Kidney (tissue), 14 donors: ENCODE data around the gene PKMYT1. TPM values are rescaled to one million over a fixed set of nuclear protein-coding genes. Genes with fewer than 3 reads are reported as not detected.
"Not testable (repeated sequence)": the region's sequence is repeated elsewhere in the genome, so short reads cannot be mapped to it uniquely, and the experiment has no call there.

Experiments
- DNase-seq, 5 donors: peaks; one replicate each; pipeline ENCODE4 v3.0.0-alpha.2; 2013 to 2020
- FAIRE-seq: peaks from 2 replicates; lab custom pipeline; 2012; peaks lifted over from hg19 to GRCh38; lab: Jason Lieb, UNC
- H3K27ac ChIP-seq, 2 donors: one replicate each; pipeline ENCODE4 v1.7.0; 2013; ENCODE audit warnings: low read depth in 2 of 2, low read length in 2 of 2, inconsistent platforms in 1 of 2
- H3K27me3 ChIP-seq: one replicate; pipeline ENCODE4 v1.7.1; 2013; ENCODE audit warnings: low read length, inconsistent platforms; ENCODE audit not compliant: control insufficient read depth, insufficient read depth
- H3K36me3 ChIP-seq, 3 donors: one replicate each; pipeline versions ENCODE4 v1.7.0 to v1.7.1; 2013; ENCODE audit warnings: low read length in 3 of 3, control low read depth in 1 of 3, inconsistent platforms in 1 of 3; ENCODE audit not compliant: insufficient read depth in 3 of 3, control insufficient read depth in 2 of 3
- H3K4me1 ChIP-seq, 3 donors: one replicate each; pipeline versions ENCODE4 v1.7.0 to v1.7.1; 2013; ENCODE audit warnings: low read length in 3 of 3, inconsistent platforms in 1 of 3, low read depth in 1 of 3; ENCODE audit not compliant: control insufficient read depth in 2 of 3, insufficient read depth in 2 of 3
- H3K4me3 ChIP-seq, 3 donors: one replicate each; pipeline versions ENCODE4 v1.7.0 to v1.8.1; 2013; ENCODE audit warnings: low read length in 3 of 3, control low read depth in 1 of 3, inconsistent platforms in 1 of 3
- H3K9ac ChIP-seq, 3 donors: one replicate each; pipeline versions ENCODE4 v1.7.0 to v1.7.1; 2013; ENCODE audit warnings: low read length in 3 of 3, control low read depth in 1 of 3, inconsistent platforms in 1 of 3
- H3K9me3 ChIP-seq, 3 donors: one replicate each; pipeline versions ENCODE4 v1.7.0 to v1.7.1; 2013; ENCODE audit warnings: low read length in 3 of 3, control low read depth in 1 of 3, inconsistent platforms in 1 of 3; ENCODE audit not compliant: control insufficient read depth in 2 of 3, insufficient read depth in 1 of 3
- intact Hi-C: fragments of 100-400 bp; cut with DNase I; formaldehyde crosslinking; loops from one replicate; pipeline ENCODE4 v1.11.1; 2022
- polyA plus RNA-seq: library from polyadenylated mRNA; stranded (reverse); fragments of 350-450 nt; fragmentation: Illumina TruSeq; extraction: RNeasy Lipid Tissue Mini Kit (QIAGEN cat#74804); gene quantifications from one replicate; pipeline ENCODE4 v1.2.3, GENCODE V29; 2014; ENCODE audit warnings: low read depth, low replicate concordance; ENCODE audit not compliant: insufficient read depth
- total RNA-seq: library from RNA; stranded (reverse); fragmentation: NEBNext Ultra II Directional; extraction: Animal tissue kit (Norgen Biotek cat#: 25700); gene quantifications from one replicate; pipeline ENCODE4 v1.2.1, GENCODE V29; 2021
- TF ChIP-seq, protein P1 (sequence below): IDR thresholded peaks from 3 replicates; pipeline ENCODE4 v1.5.1; 2012; ENCODE audit warnings: mild to moderate bottlenecking, moderate library complexity, borderline replicate concordance; ENCODE audit not compliant: insufficient read depth; ENCODE audit errors: extremely low read depth
- donor health status: control.
- donor health status: control.
- donor health status: control.
- donor health status: control.
- donor health status: control.
- donor health status: DM: yes; HTN: yes; CAD: no.
- donor health status: Normal renal cell carcinoma (clear cell type).

PKMYT1 gene
- total and polyA plus RNA-seq, 2 donors from 2014 or later: 0.97 to 2.2 TPM

DNA sequence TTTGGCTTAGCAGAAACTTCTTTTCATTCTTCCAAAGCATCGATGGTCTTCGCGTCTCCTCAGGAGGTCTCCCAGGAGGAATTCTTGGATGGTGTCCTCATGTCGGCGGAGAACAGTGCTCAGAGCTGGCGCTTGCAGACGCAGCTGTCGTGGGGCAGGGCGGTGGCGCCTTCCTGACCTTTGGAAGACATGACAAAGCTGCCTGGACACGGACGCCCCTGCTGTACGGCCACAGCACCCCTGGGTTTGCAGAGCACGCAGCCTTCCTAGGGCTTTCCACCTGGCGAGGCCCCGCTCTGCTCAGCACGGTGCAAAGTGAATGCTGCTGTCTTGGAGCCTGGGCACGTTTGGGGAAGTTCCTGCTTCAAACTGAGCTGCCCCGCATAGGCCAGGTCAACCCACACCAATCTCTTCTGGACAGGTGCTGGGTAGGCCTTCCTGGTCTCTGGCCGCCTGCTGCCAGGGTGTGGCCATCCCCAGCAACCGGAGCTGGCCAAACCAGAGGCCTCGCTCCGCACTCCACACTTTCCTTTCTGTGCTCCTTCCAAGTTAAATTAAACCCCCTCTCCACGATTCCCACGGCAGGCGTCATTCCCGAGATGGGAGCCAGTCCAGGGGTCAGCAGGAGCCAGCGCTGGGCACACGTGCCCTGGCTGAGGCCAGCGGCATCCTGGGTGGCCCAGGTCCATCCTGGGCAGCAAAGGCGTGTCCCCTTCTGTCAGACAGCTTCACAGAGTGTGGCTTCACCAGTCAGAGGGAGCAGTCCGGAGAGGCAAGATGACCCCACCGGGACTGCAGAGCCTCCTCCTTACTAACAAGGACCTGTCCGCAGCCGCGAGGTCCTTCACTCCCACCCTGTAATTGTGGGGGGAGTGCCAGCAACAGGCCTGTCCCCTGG, 31.2 kb downstream of the PKMYT1 start:
- FAIRE-seq (no peak), DNase-seq (no peak)
- H3K27me3 ChIP-seq: no peaks in the 10 kb centered on the region
- no peaks in the 10 kb centered on the region for H3K9me3 ChIP-seq
- no peak overlapping the region for H3K27ac ChIP-seq
- H3K36me3 ChIP-seq: peaks cover 0 to 10% (median 2%) of the 10 kb centered on the region in 3 donors
- H3K9ac ChIP-seq: no peak overlapping the region
- TF ChIP-seq, protein P1, sequence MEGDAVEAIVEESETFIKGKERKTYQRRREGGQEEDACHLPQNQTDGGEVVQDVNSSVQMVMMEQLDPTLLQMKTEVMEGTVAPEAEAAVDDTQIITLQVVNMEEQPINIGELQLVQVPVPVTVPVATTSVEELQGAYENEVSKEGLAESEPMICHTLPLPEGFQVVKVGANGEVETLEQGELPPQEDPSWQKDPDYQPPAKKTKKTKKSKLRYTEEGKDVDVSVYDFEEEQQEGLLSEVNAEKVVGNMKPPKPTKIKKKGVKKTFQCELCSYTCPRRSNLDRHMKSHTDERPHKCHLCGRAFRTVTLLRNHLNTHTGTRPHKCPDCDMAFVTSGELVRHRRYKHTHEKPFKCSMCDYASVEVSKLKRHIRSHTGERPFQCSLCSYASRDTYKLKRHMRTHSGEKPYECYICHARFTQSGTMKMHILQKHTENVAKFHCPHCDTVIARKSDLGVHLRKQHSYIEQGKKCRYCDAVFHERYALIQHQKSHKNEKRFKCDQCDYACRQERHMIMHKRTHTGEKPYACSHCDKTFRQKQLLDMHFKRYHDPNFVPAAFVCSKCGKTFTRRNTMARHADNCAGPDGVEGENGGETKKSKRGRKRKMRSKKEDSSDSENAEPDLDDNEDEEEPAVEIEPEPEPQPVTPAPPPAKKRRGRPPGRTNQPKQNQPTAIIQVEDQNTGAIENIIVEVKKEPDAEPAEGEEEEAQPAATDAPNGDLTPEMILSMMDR: no peak
- intact Hi-C loops: no loop called here
- no peak overlapping the region for H3K4me3 ChIP-seq
- no peaks in the 10 kb centered on the region for H3K4me1 ChIP-seq

DNA sequence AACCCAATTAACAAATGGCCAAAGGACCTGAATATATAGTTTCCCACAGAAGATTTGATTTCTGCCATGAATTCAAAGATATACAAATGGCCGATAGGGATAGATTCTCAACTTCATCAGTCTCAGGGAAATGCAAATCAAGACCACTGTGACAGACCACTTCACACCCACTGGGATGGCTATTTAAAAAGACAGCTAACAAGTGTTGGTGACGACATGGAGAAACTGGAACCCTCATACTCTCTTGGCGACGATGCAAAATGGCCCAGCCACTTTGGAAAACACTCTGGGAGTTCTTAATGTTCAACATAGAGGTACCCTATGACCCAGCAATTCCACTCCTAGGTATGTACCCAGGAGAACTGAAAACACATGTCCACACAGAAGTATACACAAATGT, 33.6 kb downstream of the PKMYT1 start:
- H3K9me3 ChIP-seq: no peaks in the 10 kb centered on the region
- no peak for FAIRE-seq
- no peak overlapping the region for H3K27ac ChIP-seq
- intact Hi-C loops: no loop called here
- peaks cover 0 to 14% (median 2%) of the 10 kb centered on the region in 3 donors for H3K36me3 ChIP-seq
- no peak overlapping the region for H3K4me3 ChIP-seq
- DNase-seq: no peak
- no peaks in the 10 kb centered on the region for H3K27me3 ChIP-seq
- H3K9ac ChIP-seq: no peak overlapping the region
- TF ChIP-seq, protein P1: no peak
- no peaks in the 10 kb centered on the region for H3K4me1 ChIP-seq

DNA sequence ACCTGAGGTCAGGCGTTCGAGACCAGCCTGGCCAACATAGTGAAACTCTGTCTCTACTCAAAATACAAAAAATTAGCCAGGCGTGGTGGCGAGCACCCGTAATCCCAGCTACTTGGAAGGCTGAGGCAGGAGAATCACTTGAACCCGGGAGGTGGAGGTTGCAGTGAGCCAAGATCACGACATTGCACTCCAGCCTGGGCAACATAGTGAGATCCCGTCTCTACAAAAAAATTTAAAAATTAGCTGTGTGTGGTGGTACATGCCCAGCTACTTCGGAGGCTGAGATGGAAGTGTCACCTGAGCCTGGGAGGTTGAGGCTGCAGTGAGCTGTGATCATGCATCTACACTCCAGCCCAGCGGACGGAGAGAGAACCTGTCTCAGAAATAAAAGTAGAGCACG, 36.5 kb downstream of the PKMYT1 start:
- H3K36me3 ChIP-seq: peaks cover 4 to 22% (median 5%) of the 10 kb centered on the region in 3 donors
- H3K9ac ChIP-seq, H3K4me3 ChIP-seq, intact Hi-C loops, H3K9me3 ChIP-seq, DNase-seq, FAIRE-seq, H3K27ac ChIP-seq, H3K4me1 ChIP-seq, H3K27me3 ChIP-seq: not testable (repeated sequence)

DNA sequence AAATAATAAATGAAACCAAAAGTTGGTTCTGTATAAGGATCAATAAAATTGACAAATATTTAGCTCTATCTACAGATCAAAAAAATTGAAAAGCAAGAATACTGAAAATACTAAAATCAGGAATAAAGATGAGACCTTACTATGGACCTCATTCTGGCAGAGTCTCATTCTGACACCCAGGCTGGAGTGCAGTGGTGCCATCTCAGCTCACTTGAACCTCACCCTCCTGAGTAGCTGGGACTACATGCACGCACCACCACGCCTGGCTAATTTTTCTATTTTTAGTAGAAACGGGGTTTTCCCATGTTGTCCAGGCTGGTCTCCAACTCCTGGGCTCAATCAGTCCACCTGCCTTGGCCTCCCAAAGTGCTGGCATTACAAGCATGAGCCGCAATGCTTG, 38.2 kb downstream of the PKMYT1 start:
- no peak overlapping the region for H3K27ac ChIP-seq
- no peaks in the 10 kb centered on the region for H3K9me3 ChIP-seq
- TF ChIP-seq, protein P1: no peak
- peaks cover 4 to 28% (median 5%) of the 10 kb centered on the region in 3 donors for H3K36me3 ChIP-seq
- no peaks in the 10 kb centered on the region for H3K27me3 ChIP-seq
- no peak overlapping the region for H3K4me3 ChIP-seq
- no peak for FAIRE-seq
- no peak overlapping the region for H3K9ac ChIP-seq
- no peak for DNase-seq
- no peaks in the 10 kb centered on the region for H3K4me1 ChIP-seq
- intact Hi-C loops: no loop called here
